Stimulated activated CD8-positive, alpha-beta memory T cell treated with anti-CD3 and anti-CD28 coated beads, Interleukin-12 subunit alpha, Interleukin-12 subunit beta, amount 100 ng/mL, for 1 hour (primary cell): Measurements from ENCODE around the gene SLC30A10.
"Not testable (repeated sequence)": the region's sequence is repeated elsewhere in the genome, so short reads cannot be mapped to it uniquely, and the experiment has no call there.

Source experiments
- DNase-seq: peaks from one replicate; pipeline ENCODE4 v3.0.0-alpha.2; 2020; ENCODE audit warnings: low read depth

SLC30A10 gene

DNA sequence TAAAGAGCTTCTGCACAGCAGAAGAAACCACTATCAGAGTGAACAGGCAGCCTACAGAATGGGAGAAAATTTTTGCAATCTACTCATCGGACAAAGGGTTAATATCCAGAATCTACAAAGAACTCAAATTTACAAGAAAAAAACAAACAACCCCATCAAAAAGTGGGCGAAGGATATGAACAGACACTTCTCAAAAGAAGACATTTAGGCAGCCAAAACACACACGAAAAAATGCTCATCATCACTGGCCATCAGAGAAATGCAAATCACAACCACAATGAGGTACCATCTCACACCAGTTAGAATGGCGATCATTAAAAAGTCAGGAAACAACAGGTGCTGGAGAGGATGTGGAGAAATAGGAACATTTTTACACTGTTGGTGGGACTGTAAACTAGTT is 36.5 kb downstream of the SLC30A10 start:
- not testable (repeated sequence) for DNase-seq

DNA sequence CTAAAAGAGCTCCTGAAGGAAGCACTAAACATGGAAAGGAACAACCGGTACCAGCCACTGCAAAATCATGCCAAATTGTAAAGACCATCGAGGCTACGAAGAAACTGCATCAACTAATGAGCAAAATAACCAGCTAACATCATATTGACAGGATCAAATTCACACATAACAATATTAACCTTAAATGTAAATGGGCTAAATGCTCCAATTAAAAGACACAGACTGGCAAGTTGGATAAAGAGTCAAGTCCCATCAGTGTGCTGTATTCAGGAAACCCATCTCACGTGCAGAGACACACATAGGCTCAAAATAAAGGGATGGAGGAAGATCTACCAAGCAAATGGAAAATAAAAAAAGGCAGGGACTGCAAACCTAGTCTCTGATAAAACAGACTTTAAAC is 39.7 kb downstream of the SLC30A10 start:
- DNase-seq = not testable (repeated sequence)

DNA sequence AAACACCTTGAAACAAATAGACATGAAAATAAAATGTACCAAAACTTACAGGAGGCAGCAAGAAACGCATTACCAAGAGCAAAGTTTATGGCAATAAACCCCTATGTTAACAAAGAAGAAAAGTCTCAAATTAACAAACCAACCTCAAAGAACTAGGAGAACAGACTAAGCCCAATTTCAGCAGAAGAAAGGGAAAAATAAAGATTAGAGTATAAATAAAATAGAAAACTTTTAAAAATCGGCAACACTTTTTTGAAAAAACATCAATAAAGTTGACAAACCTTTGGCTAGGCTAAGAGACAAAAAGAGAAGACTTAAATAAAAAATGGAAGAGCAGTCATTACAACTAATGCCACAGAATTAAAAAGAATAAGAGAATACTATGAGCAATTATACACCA is 42.7 kb downstream of the SLC30A10 start:
- DNase-seq = no peak

DNA sequence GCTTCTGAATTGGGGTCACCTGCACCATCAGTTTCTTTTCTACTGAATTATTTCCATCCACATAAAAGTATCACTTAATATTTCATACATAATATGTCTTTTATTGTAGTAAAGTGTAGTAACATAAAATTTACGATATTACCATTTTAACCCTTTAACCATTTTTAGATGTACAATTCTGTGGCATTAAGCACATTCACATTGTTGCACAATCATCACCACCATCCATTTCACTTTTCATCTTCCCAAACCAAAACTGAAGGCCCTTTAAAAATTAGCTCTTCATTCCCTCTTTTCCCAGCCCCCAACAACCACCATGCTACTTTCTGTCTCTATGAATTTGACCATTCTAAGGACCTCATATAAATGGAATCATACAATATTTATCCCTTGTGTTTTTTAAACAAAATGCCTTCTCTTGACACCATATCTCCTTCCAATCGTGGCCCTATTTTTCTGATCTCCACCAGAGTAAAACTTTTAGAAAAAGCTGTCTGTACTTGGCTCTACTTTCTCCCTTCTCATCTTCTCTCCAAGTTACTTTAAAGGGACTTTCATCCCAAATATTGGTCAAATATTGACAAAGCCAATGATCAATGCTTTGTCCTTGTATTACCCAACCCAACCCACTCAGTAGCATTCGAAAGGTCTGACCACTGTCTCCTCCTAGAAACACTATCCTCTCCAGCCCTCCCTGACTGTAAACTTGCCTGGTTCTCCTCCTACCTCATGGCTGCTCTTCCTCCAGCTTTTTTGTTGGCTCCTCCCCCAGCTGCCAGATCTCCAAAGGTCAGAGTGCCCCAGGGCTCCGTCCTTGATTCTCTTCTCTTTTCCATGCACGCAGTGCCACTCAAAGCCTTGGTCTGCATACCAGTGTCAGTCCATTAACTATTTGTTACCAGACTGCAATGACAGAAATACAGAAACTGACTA is 44.7 kb downstream of the SLC30A10 start:
- DNase-seq = no peak

DNA sequence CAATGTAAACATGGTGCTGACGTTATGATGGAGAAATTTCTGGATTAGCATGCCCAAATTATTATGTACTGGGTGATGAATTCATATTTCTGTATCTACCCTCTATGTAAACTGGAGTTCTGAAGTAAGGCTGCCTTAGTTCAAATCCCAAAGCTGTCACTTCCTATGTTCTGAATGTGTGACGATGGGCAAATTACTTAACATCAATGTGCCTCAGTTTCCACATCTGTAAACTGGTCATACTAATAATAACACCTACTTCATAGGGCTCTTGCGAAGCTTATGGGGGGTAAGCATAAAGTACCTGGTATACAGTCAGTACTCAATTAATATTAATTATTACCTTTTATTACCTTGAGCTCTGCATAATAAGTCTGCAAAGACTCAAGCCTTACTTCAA is 45.6 kb downstream of the SLC30A10 start:
- no peak for DNase-seq

DNA sequence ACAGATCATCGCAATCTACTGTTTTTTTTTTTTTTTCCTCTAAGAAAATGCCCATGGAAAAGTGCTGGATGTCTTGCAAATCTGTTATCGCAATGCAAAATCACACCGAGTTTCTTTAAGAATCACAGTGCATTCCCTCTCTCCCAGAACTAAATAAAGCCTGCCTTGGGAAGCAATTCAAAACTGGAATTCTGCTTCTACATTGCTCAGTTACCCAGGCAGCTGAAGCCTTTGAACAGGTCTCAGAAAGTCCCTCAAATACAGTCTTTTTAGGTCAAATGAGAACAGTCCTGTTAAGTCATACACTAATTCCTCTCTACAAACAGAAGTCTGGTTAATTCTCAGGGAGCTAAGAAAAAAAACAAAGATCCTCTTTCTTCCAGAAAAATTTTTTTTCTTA is 46.3 kb downstream of the SLC30A10 start:
- no peak for DNase-seq

DNA sequence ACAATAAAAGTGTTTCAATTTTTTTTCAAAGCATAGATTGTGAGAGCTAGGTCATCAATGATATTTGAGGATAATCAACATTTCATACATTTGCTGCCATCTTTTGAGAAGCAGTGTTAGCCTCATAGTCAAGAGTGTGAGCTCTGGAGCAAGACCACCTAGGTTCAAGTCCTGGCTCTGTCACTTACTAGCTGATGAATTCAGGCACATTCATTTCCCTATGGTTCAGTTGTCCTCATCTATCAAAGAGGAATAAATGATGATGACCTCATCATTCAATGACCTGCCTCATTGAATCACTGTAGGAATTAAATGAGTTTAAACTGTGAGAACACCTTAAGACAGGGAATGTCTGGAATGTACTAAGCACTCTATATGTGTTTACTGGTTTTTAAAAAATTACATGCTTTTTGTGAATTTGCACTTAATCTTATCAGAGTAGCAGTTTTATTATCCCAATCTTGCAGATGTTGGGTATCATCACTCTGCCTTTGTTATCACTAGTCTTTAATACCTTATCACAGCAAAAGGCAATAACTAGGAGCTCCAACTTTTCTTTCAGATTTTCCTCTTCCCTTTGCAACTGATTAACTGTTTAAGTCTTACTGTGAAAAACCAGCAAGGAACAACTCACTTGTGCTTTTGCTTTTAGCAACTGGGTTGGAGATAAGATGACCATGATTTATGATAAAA is 47.4 kb downstream of the SLC30A10 start:
- no peak for DNase-seq

DNA sequence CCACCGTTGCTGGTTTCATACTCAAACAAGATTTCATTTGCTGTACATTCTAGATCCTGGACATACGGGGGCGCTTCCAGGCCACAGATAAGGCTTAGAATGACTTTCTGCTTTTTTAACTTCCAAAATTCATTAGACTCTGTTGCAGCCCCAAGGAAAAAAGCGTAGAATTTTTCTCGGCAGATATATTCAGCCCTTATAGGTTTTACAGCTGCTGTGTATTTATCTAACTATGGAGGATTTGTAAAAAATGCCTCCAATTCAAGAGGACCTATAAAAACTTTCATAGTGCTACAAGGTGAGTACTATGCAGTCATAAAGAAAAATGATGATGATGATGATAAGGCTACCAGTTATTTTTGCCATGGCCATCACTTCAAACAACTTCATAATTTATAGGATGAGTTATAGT is 51.6 kb downstream of the SLC30A10 start:
- DNase-seq = no peak

DNA sequence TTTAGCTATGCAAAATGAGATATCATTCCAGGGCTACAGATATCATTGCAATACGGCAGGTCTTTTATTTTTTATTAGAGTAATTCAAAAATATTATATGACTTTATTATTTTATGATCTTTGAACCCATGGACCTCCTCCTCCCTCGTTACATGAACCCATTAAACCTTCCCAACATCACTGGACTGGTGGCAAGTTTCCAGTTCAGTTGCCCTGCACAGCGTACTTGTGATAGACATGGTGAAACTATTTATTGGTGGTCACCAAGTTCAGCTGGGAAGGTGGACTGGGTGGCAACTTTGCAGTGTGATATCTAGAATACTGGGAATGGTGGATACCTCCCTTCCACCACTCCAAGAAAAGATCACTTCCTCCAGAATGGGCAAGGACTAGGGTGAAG is 52.5 kb downstream of the SLC30A10 start:
- no peak for DNase-seq

DNA sequence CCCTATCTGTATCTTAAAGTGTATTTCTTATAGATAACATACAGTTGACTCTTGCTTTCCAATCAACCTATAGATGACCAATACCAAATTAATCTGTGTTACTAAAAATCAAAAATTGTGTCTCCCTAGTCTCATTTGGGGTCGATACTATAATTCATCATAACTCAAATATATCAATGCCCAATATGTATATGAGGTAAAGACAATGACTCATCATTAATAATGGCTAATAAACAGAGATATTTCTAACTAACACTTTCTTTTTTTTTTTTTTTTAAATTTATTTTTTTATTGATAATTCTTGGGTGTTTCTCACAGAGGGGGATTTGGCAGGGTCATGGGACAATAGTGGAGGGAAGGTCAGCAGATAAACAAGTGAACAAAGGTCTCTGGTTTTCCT is 55.8 kb downstream of the SLC30A10 start:
- DNase-seq = not testable (repeated sequence)

DNA sequence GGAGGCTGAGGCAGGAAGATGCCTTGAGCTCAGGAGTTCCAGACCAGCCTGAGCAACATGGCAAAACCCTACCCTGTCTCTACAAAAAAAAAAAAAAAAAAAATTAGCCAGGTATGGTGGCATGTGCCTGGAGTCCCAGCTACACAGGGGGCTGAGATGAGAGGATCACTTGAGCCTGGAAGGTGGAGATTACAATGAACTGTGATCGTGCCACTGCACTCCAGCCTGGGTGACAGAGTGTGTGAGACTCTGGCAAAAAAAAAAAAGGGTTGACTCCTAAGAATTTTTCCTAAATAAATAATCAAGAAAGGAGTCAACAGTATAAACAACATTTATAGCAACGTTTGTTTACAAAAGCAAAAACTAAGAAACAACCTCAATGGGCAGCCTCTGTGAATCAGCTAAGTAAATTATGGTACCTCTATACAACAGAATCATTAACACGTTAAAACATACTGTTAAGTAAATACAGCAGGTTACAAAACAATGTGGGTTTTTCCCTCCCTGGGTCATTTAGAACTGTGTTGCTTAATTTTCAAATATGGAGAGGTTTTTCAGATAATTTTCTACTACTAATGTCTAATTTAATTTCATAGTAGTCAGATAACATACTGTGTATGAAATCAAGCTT is 56.8 kb downstream of the SLC30A10 start:
- DNase-seq = no peak

DNA sequence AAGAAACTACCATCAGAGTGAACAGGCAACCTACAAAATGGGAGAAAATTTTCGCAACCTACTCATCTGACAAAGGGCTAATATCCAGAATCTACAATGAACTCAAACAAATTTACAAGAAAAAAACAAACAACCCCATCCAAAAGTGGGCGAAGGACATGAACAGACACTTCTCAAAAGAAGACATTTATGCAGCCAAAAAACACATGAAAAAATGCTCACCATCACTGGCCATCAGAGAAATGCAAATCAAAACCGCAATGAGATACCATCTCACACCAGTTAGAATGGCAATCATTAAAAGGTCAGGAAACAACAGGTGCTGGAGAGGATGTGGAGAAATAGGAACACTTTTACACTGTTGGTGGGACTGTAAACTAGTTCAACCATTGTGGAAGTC is 59.7 kb downstream of the SLC30A10 start:
- not testable (repeated sequence) for DNase-seq
